Trophoblast cell (in vitro differentiated cells and primary cell): Measurements from ENCODE around the gene C1orf210.

Source experiments
- DNase-seq, 2 donors: peaks; one replicate each; pipeline ENCODE4 v3.0.0-alpha.2; 2016
- H2AFZ ChIP-seq: 2 replicates; pipeline ENCODE4 v1.6.1; 2013; ENCODE audit warnings: low read length, moderate library complexity, mild to moderate bottlenecking; ENCODE audit not compliant: insufficient read depth, poor library complexity
- H2AK5ac ChIP-seq: 2 replicates; pipeline ENCODE4 v1.6.1; 2013; ENCODE audit warnings: mild to moderate bottlenecking, low read length
- H2BK120ac ChIP-seq: 2 replicates; pipeline ENCODE4 v1.6.1; 2013; ENCODE audit warnings: low read length, mild to moderate bottlenecking, moderate library complexity; ENCODE audit not compliant: insufficient read depth, poor library complexity
- H2BK12ac ChIP-seq: 2 replicates; pipeline ENCODE4 v1.6.1; 2013; ENCODE audit warnings: mild to moderate bottlenecking, low read length, moderate library complexity
- H2BK5ac ChIP-seq: 2 replicates; pipeline ENCODE4 v1.6.1; 2013; ENCODE audit warnings: low read length, low read depth, moderate library complexity, mild to moderate bottlenecking; ENCODE audit not compliant: poor library complexity
- H3K14ac ChIP-seq: 2 replicates; pipeline ENCODE4 v1.6.1; 2013; ENCODE audit warnings: mild to moderate bottlenecking, low read length
- H3K18ac ChIP-seq: 2 replicates; pipeline ENCODE4 v1.6.1; 2013; ENCODE audit warnings: mild to moderate bottlenecking, low read length
- H3K23ac ChIP-seq: 2 replicates; pipeline ENCODE4 v1.6.1; 2013; ENCODE audit warnings: low read length
- H3K27ac ChIP-seq: 2 replicates; pipeline ENCODE4 v1.5.1; 2013; ENCODE audit warnings: low read depth, mild to moderate bottlenecking, inconsistent platforms, low read length, moderate library complexity
- H3K27me3 ChIP-seq: 2 replicates; pipeline ENCODE4 v1.6.1; 2013; ENCODE audit warnings: inconsistent platforms, mild to moderate bottlenecking, low read length, moderate library complexity; ENCODE audit not compliant: insufficient read depth
- H3K36me3 ChIP-seq, 2 experiments: 1 replicate in 1 of 2; 2 replicates in 1 of 2; pipeline ENCODE4 v1.6.1; 2013; ENCODE audit warnings: low read length in 2 of 2, mild to moderate bottlenecking in 2 of 2, moderate library complexity in 1 of 2; ENCODE audit not compliant: insufficient read depth in 2 of 2, control insufficient read depth in 1 of 2
- H3K4ac ChIP-seq: 2 replicates; pipeline ENCODE4 v1.6.1; 2013; ENCODE audit warnings: low read depth, mild to moderate bottlenecking, low read length, moderate library complexity
- H3K4me1 ChIP-seq, 2 experiments: 1 replicate in 1 of 2; 2 replicates in 1 of 2; pipeline ENCODE4 v1.6.1; 2013; ENCODE audit warnings: low read length in 2 of 2, mild to moderate bottlenecking in 2 of 2, moderate library complexity in 1 of 2; ENCODE audit not compliant: insufficient read depth in 2 of 2, control insufficient read depth in 1 of 2
- H3K4me2 ChIP-seq: 2 replicates; pipeline ENCODE4 v1.6.1; 2013; ENCODE audit warnings: inconsistent platforms, mild to moderate bottlenecking, low read length, moderate library complexity
- H3K4me3 ChIP-seq: 2 replicates; pipeline ENCODE4 v1.5.1; 2013; ENCODE audit warnings: mild to moderate bottlenecking, low read depth, low read length, inconsistent platforms
- H3K79me1 ChIP-seq: one replicate; pipeline ENCODE4 v1.6.1; 2013; ENCODE audit warnings: low read length
- H3K79me2 ChIP-seq: 2 replicates; pipeline ENCODE4 v1.6.1; 2013; ENCODE audit warnings: low read length, mild to moderate bottlenecking; ENCODE audit not compliant: control insufficient read depth, insufficient read depth, poor library complexity
- H3K9ac ChIP-seq: 2 replicates; pipeline ENCODE4 v1.6.1; 2013; ENCODE audit warnings: mild to moderate bottlenecking, low read length
- H3K9me3 ChIP-seq: 2 replicates; pipeline ENCODE4 v1.6.1; 2013; ENCODE audit warnings: low read depth, mild to moderate bottlenecking, control low read depth, inconsistent platforms, low read length; ENCODE audit not compliant: insufficient read depth
- H4K12ac ChIP-seq: 2 replicates; pipeline ENCODE4 v1.6.1; 2013; ENCODE audit warnings: low read depth, mild to moderate bottlenecking, low read length, moderate library complexity
- H4K8ac ChIP-seq: 2 replicates; pipeline ENCODE4 v1.6.1; 2013; ENCODE audit warnings: low read depth, mild to moderate bottlenecking, low read length, moderate library complexity
- H4K91ac ChIP-seq: one replicate; pipeline ENCODE4 v1.6.1; 2013; ENCODE audit warnings: low read depth, mild to moderate bottlenecking, low read length, moderate library complexity
- WGBS: extraction: QIAGEN DNeasy Blood & Tissue Kit; methylation state at CpG from one replicate; pipeline ENCODE4 v1.1.7; 2013; ENCODE audit warnings: missing lambda C conversion rate; ENCODE audit not compliant: insufficient read length, insufficient coverage; ENCODE audit errors: extremely low coverage; 5-methylcytosine and 5-hydroxymethylcytosine counted together

Gene C1orf210

GRCh38 chr1:43280692-43281091 lies 4.7 kb downstream of the C1orf210 start:
- Histone ChIP-seq H4K8ac (no peak overlapping the region), H3K36me3 (no peaks in the 10 kb centered on the region)

GRCh38 chr1:43279666-43280065 lies 5.7 kb downstream of the C1orf210 start:
- H3K79me1 ChIP-seq: no peaks in the 10 kb centered on the region
- H3K79me2 ChIP-seq: no peaks in the 10 kb centered on the region
- H3K9me3 ChIP-seq: no peaks in the 10 kb centered on the region
- no peak overlapping the region for H4K91ac ChIP-seq
- no peaks in the 10 kb centered on the region for H3K27me3 ChIP-seq
- DNase-seq: no peak
- H2AFZ ChIP-seq: no peak overlapping the region
- H4K8ac ChIP-seq: no peak overlapping the region
- H3K9ac ChIP-seq: no peak overlapping the region
- H3K14ac ChIP-seq: no peak overlapping the region
- no peak overlapping the region for H3K4me2 ChIP-seq
- no peak overlapping the region for H2AK5ac ChIP-seq
- no peak overlapping the region for H3K27ac ChIP-seq
- H4K12ac ChIP-seq: no peak overlapping the region
- H2BK5ac ChIP-seq: no peak overlapping the region
- no peak overlapping the region for H3K18ac ChIP-seq
- no peak overlapping the region for H3K4me3 ChIP-seq
- H3K4me1 ChIP-seq: peaks cover 1% of the 10 kb centered on the region in 2 experiments
- H2BK120ac ChIP-seq: no peak overlapping the region
- no peak overlapping the region for H3K23ac ChIP-seq
- H2BK12ac ChIP-seq: no peak overlapping the region
- no CpG with 5 or more reads among the region's 6 CpGs for WGBS
- no peaks in the 10 kb centered on the region for H3K36me3 ChIP-seq
- no peak overlapping the region for H3K4ac ChIP-seq

More at GRCh38 chr1:43280692-43281091, 4.7 kb downstream of the C1orf210 start:
- no peak overlapping the region for H3K4me2 ChIP-seq
- no peak overlapping the region for H2AFZ ChIP-seq
- no peak overlapping the region for H3K23ac ChIP-seq
- H3K4me3 ChIP-seq: no peak overlapping the region
- H3K9me3 ChIP-seq: no peaks in the 10 kb centered on the region
- H3K9ac ChIP-seq: no peak overlapping the region
- WGBS: no CpG with 5 or more reads among the region's 2 CpGs
- H3K79me2 ChIP-seq: no peaks in the 10 kb centered on the region
- no peak for DNase-seq
- no peaks in the 10 kb centered on the region for H3K27me3 ChIP-seq
- H2AK5ac ChIP-seq: no peak overlapping the region
- H3K18ac ChIP-seq: no peak overlapping the region
- H4K12ac ChIP-seq: no peak overlapping the region
- H4K91ac ChIP-seq: no peak overlapping the region
- no peak overlapping the region for H3K4ac ChIP-seq
- no peaks in the 10 kb centered on the region for H3K79me1 ChIP-seq
- H2BK12ac ChIP-seq: no peak overlapping the region
- H2BK5ac ChIP-seq: no peak overlapping the region
- no peak overlapping the region for H3K27ac ChIP-seq
- no peak overlapping the region for H2BK120ac ChIP-seq
- H3K14ac ChIP-seq: no peak overlapping the region
- H3K4me1 ChIP-seq: peaks cover 4 to 9% of the 10 kb centered on the region in 2 experiments

GRCh38 chr1:43279161-43279560 lies 6.2 kb downstream of the C1orf210 start:
- Histone ChIP-seq H3K4me2 (no peak overlapping the region), H2AFZ (no peak overlapping the region)
- no CpG with 5 or more reads among the region's 5 CpGs for WGBS

GRCh38 chr1:43277116-43277876 lies 8.1 kb downstream of the C1orf210 start:
- Histone ChIP-seq H2AFZ (no peak overlapping the region), H3K14ac (no peak overlapping the region), H3K79me2 (no peaks in the 10 kb centered on the region), H3K9me3 (peaks cover 3% of the 10 kb centered on the region), H2BK120ac (no peak overlapping the region), H3K79me1 (no peaks in the 10 kb centered on the region), H3K18ac (no peak overlapping the region), H3K27me3 (no peaks in the 10 kb centered on the region), H3K4me1 (no peaks in the 10 kb centered on the region), H3K4me3 (no peak overlapping the region), H4K91ac (no peak overlapping the region), H3K23ac (no peak overlapping the region), H2BK12ac (no peak overlapping the region), H3K36me3 (no peaks in the 10 kb centered on the region), H2BK5ac (no peak overlapping the region), H3K4me2 (no peak overlapping the region), H3K27ac (no peak overlapping the region), H4K8ac (no peak overlapping the region), H3K4ac (no peak overlapping the region), H4K12ac (no peak overlapping the region), H2AK5ac (no peak overlapping the region), H3K9ac (no peak overlapping the region)
- no CpG with 5 or more reads among the region's 7 CpGs for WGBS
- DNase-seq: no peak

More at GRCh38 chr1:43279161-43279560, 6.2 kb downstream of the C1orf210 start:
- Histone ChIP-seq H3K79me1 (no peaks in the 10 kb centered on the region), H3K9me3 (peaks cover 3% of the 10 kb centered on the region), H2AK5ac (no peak overlapping the region), H3K4ac (no peak overlapping the region), H2BK5ac (no peak overlapping the region), H3K9ac (no peak overlapping the region), H3K36me3 (no peaks in the 10 kb centered on the region), H2BK12ac (no peak overlapping the region), H2BK120ac (no peak overlapping the region), H3K27ac (no peak overlapping the region), H3K14ac (no peak overlapping the region), H4K8ac (no peak overlapping the region), H3K27me3 (no peaks in the 10 kb centered on the region), H3K4me3 (no peak overlapping the region), H4K12ac (no peak overlapping the region), H3K79me2 (no peaks in the 10 kb centered on the region), H4K91ac (no peak overlapping the region), H3K4me1 (no peaks in the 10 kb centered on the region), H3K23ac (no peak overlapping the region), H3K18ac (no peak overlapping the region)
- DNase-seq: no peak
